T follicular helper cell (primary cell): ENCODE data around the gene ACAD11.

Source experiments
- DNase-seq: peaks from one replicate; pipeline ENCODE4 v3.0.0-alpha.2; 2020; ENCODE audit warnings: low read depth
- total RNA-seq, 2 experiments: gene quantifications; one replicate each; lab custom pipeline; 2026; lab: John Stamatoyannopoulos, UW

The ACAD11 gene
- 2.4 to 4.0 reads per million in 2 experiments for total RNA-seq

DNA sequence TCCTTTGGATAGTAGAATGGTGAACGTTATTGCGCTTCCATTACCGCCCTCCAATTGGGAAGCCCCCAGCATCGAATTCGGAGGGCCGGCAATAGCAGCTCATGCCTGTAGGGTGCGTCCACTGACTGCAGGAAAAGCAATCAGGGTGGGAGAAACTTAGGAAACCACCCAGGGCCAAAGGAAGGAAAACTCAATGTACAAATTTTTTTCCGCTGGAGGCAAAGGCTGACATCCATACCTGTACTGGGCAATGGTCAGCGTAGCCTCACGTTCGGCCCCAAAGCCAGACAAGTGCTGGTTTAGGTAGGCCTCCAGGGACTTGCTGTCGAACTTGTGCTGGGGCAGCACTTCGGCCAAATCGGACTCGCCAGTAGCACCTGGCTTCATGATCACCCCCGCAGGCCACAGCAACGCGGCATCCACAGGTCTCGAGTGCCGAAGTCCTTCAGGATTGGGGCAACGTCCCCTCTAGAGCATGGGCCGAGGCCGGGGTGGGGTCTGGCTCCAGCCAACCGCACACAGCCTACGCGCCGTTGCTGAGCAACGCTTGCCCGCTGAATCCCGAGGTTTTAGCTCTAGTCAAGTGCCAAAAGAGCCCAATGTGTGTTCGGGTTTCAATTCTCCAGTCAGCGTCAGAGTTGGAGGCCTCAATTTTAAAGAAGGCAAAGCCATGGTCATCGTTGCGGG, at the start of gene ACAD11:
Gene ACAD11, minus strand, starts transcription at position 445 of the 687 bp plus-strand sequence. Its CDS starts 58 bp downstream, at position 387.
- no peak for DNase-seq

- DNase-seq, result no peak
Measured at GRCh38 chr3:132703733-132704132, 44.1 kb upstream of the ACAD11 start.

DNA sequence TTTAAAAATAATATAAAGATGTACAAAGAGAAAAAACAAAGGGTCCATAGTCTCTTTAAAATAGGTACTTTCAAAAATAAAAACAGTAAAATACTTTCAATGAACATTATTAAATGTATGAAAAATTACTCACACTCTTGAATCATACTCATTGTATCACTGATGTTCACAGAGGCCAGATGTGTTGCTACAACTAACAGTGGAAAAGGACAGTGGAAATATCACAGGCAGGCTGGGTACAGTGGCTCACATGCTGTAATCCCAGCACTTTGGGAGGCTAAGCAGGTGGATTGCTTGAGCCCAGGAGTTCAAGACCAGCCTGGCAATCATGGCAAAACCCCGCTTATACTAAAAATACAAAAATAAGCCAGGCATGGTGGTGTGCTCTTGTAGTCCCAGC, 35.8 kb upstream of the ACAD11 start:
- no peak for DNase-seq

- DNase-seq, result no peak
Measured at GRCh38 chr3:132694991-132695390, 35.4 kb upstream of the ACAD11 start.

- DNase-seq, result no peak
Measured at GRCh38 chr3:132690040-132690439, 30.4 kb upstream of the ACAD11 start.

DNA sequence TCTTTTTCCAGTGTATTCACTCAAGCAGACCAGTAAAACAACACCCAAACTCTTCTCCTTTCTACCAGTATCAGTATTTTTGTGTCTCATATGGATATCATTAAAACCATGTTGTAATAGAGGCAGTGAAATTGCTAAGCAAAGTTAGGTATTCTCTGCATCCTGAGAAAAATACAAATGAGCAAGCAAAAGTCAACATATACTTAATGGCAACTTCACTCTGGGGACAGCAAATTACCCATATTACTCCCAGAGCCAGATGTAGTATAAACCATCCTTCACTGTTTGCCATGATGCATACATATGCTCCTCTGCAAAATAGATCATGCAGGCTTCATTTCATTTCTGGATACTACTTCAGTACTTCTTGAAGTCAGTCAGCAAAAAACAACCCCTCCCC, 22.6 kb upstream of the ACAD11 start:
- DNase-seq, result no peak

GRCh38 chr3:132681421-132681820, 21.8 kb upstream of the ACAD11 start:
- DNase-seq, result no peak

DNA sequence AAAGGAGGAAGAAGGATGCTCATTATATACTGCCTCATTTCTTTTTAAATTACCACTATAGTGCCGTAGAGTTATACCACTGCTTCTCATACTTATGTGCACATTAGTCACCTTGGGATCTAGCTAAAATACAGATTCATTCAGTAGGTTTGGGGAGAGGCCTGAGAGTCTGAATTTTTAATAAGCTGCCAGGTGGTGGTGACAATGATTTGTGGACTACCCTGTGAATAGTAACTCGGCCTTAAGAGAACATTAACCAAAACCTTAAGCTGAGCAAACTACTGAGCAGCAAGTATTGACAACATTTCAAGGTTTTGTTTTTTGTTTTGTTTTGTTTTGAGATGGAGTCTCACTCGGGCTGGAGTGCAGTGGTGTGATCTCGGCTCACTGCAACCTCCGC, 20.3 kb upstream of the ACAD11 start:
- DNase-seq, result no peak

DNA sequence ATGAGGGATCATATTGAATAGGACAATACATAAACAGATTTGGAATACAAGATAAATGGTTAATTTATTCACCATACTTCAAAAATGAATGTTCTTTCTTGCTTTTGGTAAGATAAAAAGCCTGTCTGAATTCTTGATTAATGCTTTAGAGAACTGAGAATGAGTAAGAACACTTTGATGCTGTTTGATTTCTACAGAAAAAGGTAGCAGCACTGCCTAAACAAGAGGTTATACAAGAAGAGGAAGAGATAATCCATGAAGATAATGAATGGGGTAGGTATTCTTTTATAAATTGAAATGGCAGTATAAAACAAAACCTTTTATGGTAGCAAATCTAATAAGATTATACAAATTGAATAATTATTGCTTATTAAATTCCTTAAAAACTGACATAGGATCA, 15.8 kb upstream of the ACAD11 start:
- no peak for DNase-seq

- DNase-seq, result no peak
Measured at GRCh38 chr3:132669256-132669777, 9.7 kb upstream of the ACAD11 start.

DNA sequence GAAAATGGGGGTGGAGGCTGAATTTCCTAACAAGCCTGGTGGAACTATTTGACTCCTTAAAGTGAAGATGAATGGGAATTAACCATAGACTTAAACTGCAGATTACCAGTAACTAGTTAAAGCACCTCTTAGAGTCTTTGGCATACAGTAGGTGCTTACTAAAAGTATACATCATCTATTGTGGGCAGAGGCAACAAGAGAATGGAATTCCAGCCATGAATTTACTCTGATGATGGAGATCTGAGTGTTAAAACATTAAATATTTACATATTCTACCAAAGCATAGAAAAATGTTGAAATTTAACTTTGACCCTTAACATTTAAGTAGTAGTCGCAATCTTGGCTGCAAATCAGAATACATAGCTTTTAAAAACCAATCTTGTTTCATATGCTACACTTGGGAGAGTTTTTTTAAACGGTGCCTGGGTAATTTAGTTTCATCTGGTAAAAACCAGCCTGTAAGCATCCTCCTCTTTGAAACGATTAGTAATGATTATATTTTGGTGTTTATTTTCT, 5.7 kb upstream of the ACAD11 start:
- no peak for DNase-seq

GRCh38 chr3:132662212-132662611, 2.6 kb upstream of the ACAD11 start:
- DNase-seq, result no peak

GRCh38 chr3:132661101-132661500, 1.5 kb upstream of the ACAD11 start:
- no peak for DNase-seq

- no peak for DNase-seq
Measured at GRCh38 chr3:132660811-132661070, 1.1 kb upstream of the ACAD11 start.

- DNase-seq, result peak; percentile 57
Measured at GRCh38 chr3:132660052-132660810, 622 bp upstream of the ACAD11 start, which contains the start of gene UBA5. Gene UBA5 (plus strand): TSS chr3:132660329. CDS start chr3:132660538, 209 bp downstream.

GRCh38 chr3:132659000-132659364, 627 bp downstream of the ACAD11 start:
- no peak for DNase-seq

GRCh38 chr3:132657869-132658747, 1.5 kb downstream of the ACAD11 start:
- no peak for DNase-seq

DNA sequence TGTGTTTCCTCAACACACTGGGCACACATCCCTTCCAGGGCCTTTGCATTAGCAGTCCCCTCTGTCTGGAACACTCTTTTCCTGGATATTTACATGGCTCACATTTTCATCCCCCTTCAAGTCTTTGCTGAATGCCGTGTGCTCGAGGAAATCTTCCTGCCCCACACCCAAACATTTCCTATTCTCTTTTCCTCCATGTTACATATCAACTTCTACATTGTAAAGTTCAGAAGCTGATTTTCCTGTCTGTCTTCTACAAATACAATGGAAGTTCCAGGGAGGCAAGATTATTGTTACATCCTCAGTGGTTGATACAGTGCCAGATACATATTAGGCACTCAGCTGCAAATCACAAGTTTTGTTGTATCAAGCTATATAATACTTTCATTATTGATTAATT, 4.1 kb downstream of the ACAD11 start:
- no peak for DNase-seq

DNA sequence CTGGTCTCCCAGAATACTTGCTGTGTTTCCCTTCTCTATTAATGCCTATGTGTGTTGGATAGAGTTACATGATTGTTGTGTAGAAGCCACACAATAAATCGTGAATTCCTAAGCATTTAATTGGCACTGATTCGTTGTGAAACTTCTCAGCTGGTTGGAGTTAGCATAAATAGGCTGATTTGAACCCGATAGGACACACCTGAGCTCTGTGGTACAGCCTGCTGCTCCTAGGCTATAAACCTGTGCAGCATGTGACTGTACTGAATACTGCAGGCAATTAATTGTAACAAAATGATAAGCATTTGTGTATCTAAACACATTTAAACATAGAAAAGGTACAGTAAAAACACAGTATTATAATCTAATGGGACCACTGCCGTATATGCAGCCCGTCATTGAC, 4.9 kb downstream of the ACAD11 start:
- no peak for DNase-seq

DNA sequence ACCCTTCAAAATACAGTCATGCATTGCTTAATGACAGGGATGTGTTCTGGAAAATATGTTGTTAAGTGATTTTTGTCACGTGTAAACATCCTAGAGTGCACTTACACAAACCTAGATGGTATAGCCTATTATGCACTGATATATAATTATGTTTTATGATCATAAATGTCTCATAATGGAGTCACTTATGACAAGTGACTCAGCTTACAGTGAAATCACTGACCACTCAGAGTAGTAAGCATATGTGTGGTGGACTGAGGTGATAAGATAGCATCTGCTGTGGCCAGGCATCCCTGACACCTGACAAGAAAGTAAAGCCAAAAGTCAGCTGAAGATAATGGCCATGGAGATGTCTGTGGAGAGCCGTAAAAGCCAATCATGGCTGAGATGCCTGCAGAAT, 5.4 kb downstream of the ACAD11 start:
- no peak for DNase-seq

- DNase-seq, result no peak
Measured at GRCh38 chr3:132652640-132653270, 6.9 kb downstream of the ACAD11 start.

DNA sequence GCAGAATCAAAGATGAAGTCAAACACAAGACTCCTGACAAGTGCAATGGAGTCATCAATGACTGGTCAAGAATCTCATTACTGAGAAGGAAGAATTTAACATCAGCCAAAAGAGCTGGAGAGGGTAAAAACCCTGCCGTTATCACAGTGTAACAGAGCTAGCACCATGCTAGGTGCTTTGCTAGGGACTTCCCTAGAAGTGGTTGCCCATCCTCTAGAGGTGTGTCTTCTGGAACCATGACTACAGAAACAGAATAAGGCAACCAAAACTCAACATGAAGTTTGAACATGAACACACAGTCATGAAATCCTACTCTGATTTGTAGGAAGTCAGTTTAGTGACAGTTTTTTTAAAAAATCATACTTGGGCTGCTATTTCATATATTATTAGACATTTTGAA, 9.5 kb downstream of the ACAD11 start:
- DNase-seq, result no peak
